Activated naive CD4-positive, alpha-beta T cell treated with anti-CD3 and anti-CD28 coated beads, Interleukin-2, amount 50 U/mL, for 16 hours (primary cell): ENCODE data around the gene INVS.
"Not testable (repeated sequence)": the region's sequence is repeated elsewhere in the genome, so short reads cannot be mapped to it uniquely, and the experiment has no call there.

Experiments
- DNase-seq: peaks from one replicate; pipeline ENCODE4 v3.0.0-alpha.2; 2020

INVS gene

GRCh38 chr9:100084734-100085133 lies 14.3 kb upstream of the INVS start:
- DNase-seq, result no peak

- no peak for DNase-seq
Measured at GRCh38 chr9:100086097-100086635, 12.9 kb upstream of the INVS start.

GRCh38 chr9:100087218-100087617 lies 11.8 kb upstream of the INVS start:
- DNase-seq, result no peak

- no peak for DNase-seq
Measured at GRCh38 chr9:100088202-100088601, 10.8 kb upstream of the INVS start.

- DNase-seq, result no peak
Measured at GRCh38 chr9:100090880-100091279, 8.2 kb upstream of the INVS start.

GRCh38 chr9:100091650-100092049 lies 7.4 kb upstream of the INVS start:
- DNase-seq, result no peak

GRCh38 chr9:100092066-100092465 lies 7.0 kb upstream of the INVS start:
- no peak for DNase-seq

- DNase-seq, result not testable (repeated sequence)
Measured at GRCh38 chr9:100094411-100094810, 4.6 kb upstream of the INVS start.

- DNase-seq, result no peak
Measured at GRCh38 chr9:100096378-100096916, 2.6 kb upstream of the INVS start.

GRCh38 chr9:100098046-100098886 lies 777 bp upstream of the INVS start:
- DNase-seq, result peak; percentile 15

GRCh38 chr9:100099722-100100042 lies 639 bp downstream of the INVS start:
- no peak for DNase-seq

- DNase-seq, result no peak
Measured at GRCh38 chr9:100100146-100100667, 1.2 kb downstream of the INVS start.

- no peak for DNase-seq
Measured at GRCh38 chr9:100101608-100102007, 2.6 kb downstream of the INVS start.

GRCh38 chr9:100104314-100104713 lies 5.3 kb downstream of the INVS start:
- no peak for DNase-seq

GRCh38 chr9:100105861-100106260 lies 6.8 kb downstream of the INVS start:
- no peak for DNase-seq

- no peak for DNase-seq
Measured at GRCh38 chr9:100106616-100107015, 7.6 kb downstream of the INVS start.

GRCh38 chr9:100108559-100108958 lies 9.5 kb downstream of the INVS start:
- no peak for DNase-seq

GRCh38 chr9:100111235-100111634 lies 12.2 kb downstream of the INVS start:
- no peak for DNase-seq

GRCh38 chr9:100112677-100113336 lies 13.8 kb downstream of the INVS start:
- DNase-seq, result no peak

- no peak for DNase-seq
Measured at GRCh38 chr9:100117316-100117715, 18.3 kb downstream of the INVS start.

- DNase-seq, result no peak
Measured at GRCh38 chr9:100120286-100120685, 21.2 kb downstream of the INVS start.

- DNase-seq, result no peak
Measured at GRCh38 chr9:100125236-100125635, 26.2 kb downstream of the INVS start.

- DNase-seq, result no peak
Measured at GRCh38 chr9:100125910-100126309, 26.9 kb downstream of the INVS start.

GRCh38 chr9:100126423-100126822 lies 27.4 kb downstream of the INVS start:
- no peak for DNase-seq
